Breast epithelium (tissue), 4 donors: ENCODE measurements around the gene PTPN6. TPM values are rescaled to one million over a fixed set of nuclear protein-coding genes. Genes with fewer than 3 reads are reported as not detected.

ENCODE experiments used
- DNase-seq, 2 donors: peaks; one replicate each; pipeline ENCODE4 v3.0.0-alpha.2; 2019; ENCODE audit warnings: low spot score in 2 of 2
- H3K27ac ChIP-seq, 2 donors: fragments of 200-600 bp; sonication (generic) in 1 of 2; one replicate each; pipeline ENCODE4 v1.5.1; 2016 to 2019; ENCODE audit warnings: mild to moderate bottlenecking in 1 of 2
- H3K27me3 ChIP-seq, 2 donors: fragments of 200-600 bp; sonication (generic) in 1 of 2; one replicate each; pipeline versions ENCODE4 v1.5.1 to v1.6.0; 2017 to 2019; ENCODE audit warnings: control low read depth in 1 of 2, mild to moderate bottlenecking in 1 of 2
- H3K36me3 ChIP-seq: fragments of 200-600 bp; one replicate; pipeline ENCODE4 v1.5.1; 2019
- H3K4me1 ChIP-seq, 2 donors: fragments of 200-600 bp; sonication (generic); one replicate each; pipeline ENCODE4 v1.5.1; 2016 to 2019; ENCODE audit warnings: control low read depth in 1 of 2
- H3K4me3 ChIP-seq, 3 donors: fragments of 200-600 bp; sonication (generic); 1 replicate in 2 of 3; 2 replicates in 1 of 3; pipeline ENCODE4 v1.5.1; 2016 to 2019; ENCODE audit warnings: mild to moderate bottlenecking in 3 of 3, moderate library complexity in 2 of 3
- H3K9me3 ChIP-seq, 2 donors: fragments of 200-600 bp; sonication (generic) in 1 of 2; one replicate each; pipeline ENCODE4 v1.5.1; 2016 to 2019; ENCODE audit warnings: control low read depth in 1 of 2
- POLR2A ChIP-seq: fragments of 450-650 bp; IDR thresholded peaks from one replicate; pipeline ENCODE4 v1.6.1; 2016; ENCODE audit warnings: antibody characterized with exemption, mild to moderate bottlenecking, moderate library complexity
- POLR2AphosphoS5 ChIP-seq, 3 donors: sonication (generic); formaldehyde crosslinking; IDR thresholded peaks; one replicate each; pipeline ENCODE4 v1.6.1; 2017; ENCODE audit warnings: antibody characterized with exemption in 3 of 3
- intact Hi-C: fragments of 100-400 bp; cut with DNase I; formaldehyde crosslinking; loops from one replicate; pipeline ENCODE4 v1.15.1; 2023; ENCODE audit warnings: low total_unique reads
- total RNA-seq, 3 donors: library from RNA; depleted of rRNA; stranded (reverse); fragments of >200 nt; gene quantifications; one replicate each; pipeline ENCODE4 v1.1.0, GENCODE V29; 2016
- TF ChIP-seq, protein P1 (sequence below), 3 donors: fragments of 450-650 bp; IDR thresholded peaks; one replicate each; pipeline ENCODE4 v1.5.1; 2016 to 2017; ENCODE audit warnings: antibody characterized with exemption in 3 of 3, mild to moderate bottlenecking in 3 of 3, moderate library complexity in 3 of 3

The PTPN6 gene
- total RNA-seq, 3 donors from 2014 or later: 14.7 to 28.0 (median 20.3) TPM

DNA sequence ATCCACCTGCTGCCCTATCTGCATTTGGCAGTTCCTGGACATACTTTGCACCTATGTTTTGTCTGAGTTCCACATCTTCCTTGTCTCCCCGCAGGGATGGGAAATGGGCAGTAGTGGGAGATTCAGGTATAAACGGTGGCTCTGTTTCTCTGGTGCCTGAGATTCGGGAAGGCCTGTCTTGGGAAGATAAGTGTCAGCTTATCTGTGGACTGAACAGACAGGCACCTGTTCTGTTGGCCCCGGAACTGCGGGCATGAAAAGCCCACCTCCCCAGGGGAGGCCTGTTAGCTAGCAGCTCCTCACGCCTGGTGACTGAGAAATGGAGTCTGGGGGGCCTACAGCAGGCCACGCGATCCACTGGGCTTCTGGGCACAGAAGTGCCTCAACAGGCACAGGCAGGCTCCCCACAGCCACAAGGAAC is 13.5 kb downstream of the PTPN6 start:
- Histone ChIP-seq H3K4me1 (peaks cover 12 to 42% of the 10 kb centered on the region in 2 donors), H3K36me3 (peaks cover 8% of the 10 kb centered on the region), H3K4me3 (peak overlapping the region in 2 of 3 donors; percentile 76 to 78), H3K27ac (peak overlapping the region; percentile 98 to 99), H3K9me3 (no peaks in the 10 kb centered on the region), H3K27me3 (no peaks in the 10 kb centered on the region)
- TF ChIP-seq POLR2A: no peak
- no peak for TF ChIP-seq POLR2AphosphoS5 (IDR thresholded peaks at IDR 0.05)
- TF ChIP-seq, protein P1, sequence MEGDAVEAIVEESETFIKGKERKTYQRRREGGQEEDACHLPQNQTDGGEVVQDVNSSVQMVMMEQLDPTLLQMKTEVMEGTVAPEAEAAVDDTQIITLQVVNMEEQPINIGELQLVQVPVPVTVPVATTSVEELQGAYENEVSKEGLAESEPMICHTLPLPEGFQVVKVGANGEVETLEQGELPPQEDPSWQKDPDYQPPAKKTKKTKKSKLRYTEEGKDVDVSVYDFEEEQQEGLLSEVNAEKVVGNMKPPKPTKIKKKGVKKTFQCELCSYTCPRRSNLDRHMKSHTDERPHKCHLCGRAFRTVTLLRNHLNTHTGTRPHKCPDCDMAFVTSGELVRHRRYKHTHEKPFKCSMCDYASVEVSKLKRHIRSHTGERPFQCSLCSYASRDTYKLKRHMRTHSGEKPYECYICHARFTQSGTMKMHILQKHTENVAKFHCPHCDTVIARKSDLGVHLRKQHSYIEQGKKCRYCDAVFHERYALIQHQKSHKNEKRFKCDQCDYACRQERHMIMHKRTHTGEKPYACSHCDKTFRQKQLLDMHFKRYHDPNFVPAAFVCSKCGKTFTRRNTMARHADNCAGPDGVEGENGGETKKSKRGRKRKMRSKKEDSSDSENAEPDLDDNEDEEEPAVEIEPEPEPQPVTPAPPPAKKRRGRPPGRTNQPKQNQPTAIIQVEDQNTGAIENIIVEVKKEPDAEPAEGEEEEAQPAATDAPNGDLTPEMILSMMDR (IDR thresholded peaks at IDR 0.05): no peak
- DNase-seq: no peak
- intact Hi-C loops: loop anchor here (10.0 kb wide), 1 partner anchor 100 kb away; the partner anchor contains the start of gene TPI1

DNA sequence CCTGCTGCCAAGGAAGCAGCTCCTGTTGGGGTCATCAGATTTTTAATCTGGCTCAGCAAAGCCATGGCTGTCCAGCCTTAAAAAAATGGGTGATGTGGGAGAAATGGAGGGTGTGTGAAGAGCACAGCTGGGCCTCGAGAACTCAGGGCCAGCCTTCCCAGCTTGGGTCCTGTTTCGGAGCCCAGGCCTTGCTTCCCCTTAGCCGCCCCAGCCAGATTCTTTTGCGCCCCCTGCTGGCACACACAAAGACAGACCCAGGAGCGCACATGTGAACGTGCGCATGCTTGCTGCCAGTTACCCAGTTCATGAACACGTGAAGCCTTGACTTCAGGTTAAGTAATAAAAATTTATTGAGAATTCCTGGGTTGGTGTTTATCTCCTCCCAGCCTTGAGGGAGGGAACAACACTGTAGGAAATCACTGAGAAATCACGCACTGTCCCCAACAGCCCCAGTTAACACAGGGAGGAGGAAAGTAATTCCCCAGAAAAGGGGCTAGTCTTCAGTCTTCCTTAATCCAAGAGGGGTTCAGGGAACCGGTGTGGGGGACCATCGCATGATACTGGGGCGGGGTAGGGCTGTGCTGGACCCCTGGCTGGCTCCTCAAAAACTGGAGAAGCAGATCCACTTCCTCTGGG is 14.0 kb downstream of the PTPN6 start:
- TF ChIP-seq, protein P1 (IDR thresholded peaks at IDR 0.05): peak; percentile 82 to 95 (median 90)
- TF ChIP-seq POLR2A (no peak), POLR2AphosphoS5 (IDR thresholded peaks at IDR 0.05) (peak in 2 of 3 donors; percentile 47 to 71)

DNA sequence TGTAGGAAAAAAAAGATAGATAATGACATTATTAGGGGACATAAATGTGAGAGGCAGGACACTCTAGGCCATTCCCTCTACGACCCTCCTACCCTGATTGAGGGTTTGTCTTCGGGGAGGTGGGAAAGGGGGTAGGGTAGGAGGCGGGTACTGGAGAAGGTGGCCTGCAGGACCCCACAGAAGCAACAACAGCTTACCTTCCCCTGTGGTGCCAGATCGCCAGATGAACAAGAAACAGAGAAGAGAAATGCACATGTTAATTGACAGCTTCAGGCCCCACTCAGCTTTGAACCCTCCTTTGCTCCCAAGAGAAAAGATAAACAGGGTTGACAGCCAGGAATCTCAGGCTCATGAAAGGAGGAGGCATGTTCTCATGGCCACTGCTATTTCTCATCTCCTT is 14.6 kb downstream of the PTPN6 start:
- peak overlapping the region; percentile 98 to 99 for H3K27ac ChIP-seq
- TF ChIP-seq POLR2A (no peak), POLR2AphosphoS5 (IDR thresholded peaks at IDR 0.05) (no peak)
- TF ChIP-seq, protein P1 (IDR thresholded peaks at IDR 0.05): no peak
- H3K4me3 ChIP-seq: no peak overlapping the region
- intact Hi-C loops: loop anchor here (10.0 kb wide), 1 partner anchor 101 kb away; the partner anchor contains the start of gene TPI1
- peaks cover 12 to 42% of the 10 kb centered on the region in 2 donors for H3K4me1 ChIP-seq
- no peak for DNase-seq
- peaks cover 8% of the 10 kb centered on the region for H3K36me3 ChIP-seq
- no peaks in the 10 kb centered on the region for H3K27me3 ChIP-seq
- no peaks in the 10 kb centered on the region for H3K9me3 ChIP-seq

More for the DNA sequence above, 14.0 kb downstream of the PTPN6 start:
- intact Hi-C loops: loop anchor here (10.0 kb wide), 1 partner anchor 100 kb away; the partner anchor contains the start of gene TPI1
- no peaks in the 10 kb centered on the region for H3K27me3 ChIP-seq
- H3K27ac ChIP-seq: peak overlapping the region; percentile 98 to 99
- peak overlapping the region in 2 of 3 donors; percentile 76 to 78 for H3K4me3 ChIP-seq
- peak; percentile 86 to 90 for DNase-seq
- H3K36me3 ChIP-seq: peaks cover 8% of the 10 kb centered on the region
- H3K9me3 ChIP-seq: no peaks in the 10 kb centered on the region
- peaks cover 12 to 42% of the 10 kb centered on the region in 2 donors for H3K4me1 ChIP-seq

DNA sequence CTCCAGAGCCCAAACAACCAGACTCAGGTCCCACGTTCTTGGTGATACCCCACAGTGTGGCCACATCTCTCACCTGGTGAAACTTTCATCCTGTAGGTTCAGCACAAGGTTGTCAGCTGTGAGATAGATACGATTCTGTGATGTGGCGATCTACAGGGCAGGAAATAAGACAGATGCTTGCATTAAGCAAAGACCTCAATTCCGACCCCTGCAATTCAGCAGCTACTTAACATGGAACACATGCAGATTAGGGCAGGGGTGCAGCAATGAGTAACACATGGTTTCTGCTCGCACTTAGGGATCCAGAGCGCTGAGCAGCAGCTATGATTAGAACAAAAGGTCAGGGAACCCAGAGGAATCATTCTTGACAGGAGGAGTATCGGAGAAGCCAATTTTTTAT is 15.2 kb downstream of the PTPN6 start:
- Histone ChIP-seq H3K9me3 (no peaks in the 10 kb centered on the region), H3K27ac (peak overlapping the region in 1 of 2 donors; percentile 99), H3K4me1 (peaks cover 12 to 42% of the 10 kb centered on the region in 2 donors), H3K36me3 (peaks cover 8% of the 10 kb centered on the region), H3K4me3 (no peak overlapping the region), H3K27me3 (no peaks in the 10 kb centered on the region)
- DNase-seq: no peak
- intact Hi-C loops: loop anchor here (10.0 kb wide), 1 partner anchor 102 kb away; the partner anchor contains the start of gene TPI1
- TF ChIP-seq POLR2AphosphoS5 (IDR thresholded peaks at IDR 0.05) (no peak), POLR2A (no peak)

DNA sequence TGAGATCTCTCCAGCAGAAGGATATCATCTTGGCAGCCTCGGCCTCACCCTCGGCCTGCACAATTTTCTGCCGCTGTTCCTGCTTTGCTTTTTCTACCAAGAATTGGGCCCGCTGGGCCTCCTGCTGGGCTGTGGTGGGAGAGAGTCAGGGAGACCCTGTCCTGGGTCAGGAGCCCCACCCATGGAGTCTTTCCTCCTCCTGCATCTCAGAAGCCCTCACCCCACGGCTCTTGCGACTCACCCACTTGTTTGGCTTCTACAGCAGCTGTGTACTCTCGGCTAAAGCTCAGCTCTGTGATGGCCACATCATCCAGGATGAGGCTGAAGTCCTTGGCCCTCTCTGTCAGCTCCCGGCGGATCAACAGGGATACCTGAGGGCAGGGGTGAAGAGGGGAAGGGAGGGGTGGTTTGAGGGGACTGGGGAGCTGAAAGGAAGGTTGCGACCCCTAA is 16.5 kb downstream of the PTPN6 start:
- TF ChIP-seq, protein P1 (IDR thresholded peaks at IDR 0.05): no peak
- no peak for TF ChIP-seq POLR2AphosphoS5 (IDR thresholded peaks at IDR 0.05)
- TF ChIP-seq POLR2A: no peak
- H3K4me3 ChIP-seq: no peak overlapping the region
- H3K36me3 ChIP-seq: peaks cover 8% of the 10 kb centered on the region
- intact Hi-C loops: loop anchor here (10.0 kb wide), 1 partner anchor 103 kb away; the partner anchor contains the start of gene TPI1
- DNase-seq: no peak
- H3K27ac ChIP-seq: peak overlapping the region; percentile 30 to 94
- no peaks in the 10 kb centered on the region for H3K27me3 ChIP-seq
- no peaks in the 10 kb centered on the region for H3K9me3 ChIP-seq
- peaks cover 8 to 36% of the 10 kb centered on the region in 2 donors for H3K4me1 ChIP-seq
